Thyroid gland (tissue), 4 donors: ENCODE data around the gene PLAAT2. TPM values are rescaled to one million over a fixed set of nuclear protein-coding genes. Genes with fewer than 3 reads are reported as not detected.

Source experiments
- DNase-seq, 2 donors: peaks; one replicate each; pipeline ENCODE4 v3.0.0-alpha.2; 2019
- H3K27ac ChIP-seq, 3 donors: fragments of 200-600 bp; sonication (generic); 1 replicate in 2 of 3; 2 replicates in 1 of 3; pipeline ENCODE4 v1.5.1; 2016 to 2019; ENCODE audit warnings: mild to moderate bottlenecking in 1 of 3, moderate library complexity in 1 of 3
- H3K27me3 ChIP-seq: fragments of 200-600 bp; sonication (generic); one replicate; pipeline ENCODE4 v1.5.1; 2019
- H3K36me3 ChIP-seq, 2 donors: fragments of 200-600 bp; sonication (generic); one replicate each; pipeline ENCODE4 v1.5.1; 2016 to 2019
- H3K4me1 ChIP-seq, 2 donors: fragments of 200-600 bp; sonication (generic); one replicate each; pipeline ENCODE4 v1.5.1; 2017 to 2019
- H3K4me3 ChIP-seq, 3 donors: fragments of 200-600 bp; sonication (generic); replicated peaks in 1 of 3; 1 replicate in 2 of 3; 2 replicates in 1 of 3; pipeline ENCODE4 v1.5.1; 2016; ENCODE audit warnings: mild to moderate bottlenecking in 1 of 3
- H3K9me3 ChIP-seq: fragments of 200-600 bp; sonication (generic); one replicate; pipeline ENCODE4 v1.5.1; 2017
- POLR2A ChIP-seq, 2 donors: fragments of 450-650 bp; IDR thresholded peaks; one replicate each; pipeline ENCODE4 v1.6.1; 2017; ENCODE audit warnings: antibody characterized with exemption in 2 of 2, mild to moderate bottlenecking in 2 of 2, moderate library complexity in 1 of 2
- WGBS, 2 donors: methylation state at CpG; one replicate each; pipeline ENCODE4 v1.1.5; 2017; 5-methylcytosine and 5-hydroxymethylcytosine counted together
- intact Hi-C: fragments of 100-400 bp; cut with DNase I; formaldehyde crosslinking; loops from one replicate; pipeline ENCODE4 v1.15.1; 2023
- total RNA-seq, 4 donors: library from RNA; depleted of rRNA; stranded (reverse); fragments of >200 nt; gene quantifications; one replicate each; pipeline ENCODE4 v1.2.3, GENCODE V29; 2016
- TF ChIP-seq, protein P1 (sequence below), 6 experiments: fragments of 200-600 bp in 3 of 6; fragments of 450-650 bp in 3 of 6; sonication (generic) in 3 of 6; IDR thresholded peaks; one replicate each; pipeline ENCODE4 v1.5.1; 2016 to 2019; ENCODE audit warnings: antibody characterized with exemption in 6 of 6, mild to moderate bottlenecking in 2 of 6, inconsistent platforms in 1 of 6, moderate library complexity in 1 of 6

Gene PLAAT2
- total RNA-seq, 4 donors from 2014 or later, result 1.4 TPM; not detected in 3

DNA sequence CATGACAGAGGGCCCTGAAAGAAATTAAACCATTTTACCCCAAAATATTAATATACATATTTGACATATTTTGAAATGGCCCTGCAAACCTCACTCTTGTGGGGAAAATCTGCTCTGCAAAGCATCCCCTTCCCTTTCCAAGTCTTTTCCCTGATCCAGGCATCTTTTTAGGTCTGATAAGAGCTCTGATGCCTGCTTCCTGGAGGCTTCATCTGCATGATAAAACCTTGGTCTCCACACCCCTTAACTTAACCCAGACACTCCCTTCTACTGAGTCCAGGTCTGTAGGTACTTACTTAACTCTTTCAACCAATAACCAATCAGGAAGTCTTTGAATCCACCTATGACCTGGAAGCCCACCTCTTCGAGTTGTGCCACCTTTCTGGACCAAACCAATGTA is 59.1 kb downstream of the PLAAT2 start:
- no peaks in the 10 kb centered on the region for H3K27me3 ChIP-seq
- 87 to 92% methylated on average over 1 of the region's 1 CpG for WGBS, 2 donors
- no peaks in the 10 kb centered on the region for H3K9me3 ChIP-seq
- DNase-seq, result no peak
- peaks cover 0 to 7% of the 10 kb centered on the region in 2 donors for H3K4me1 ChIP-seq
- H3K27ac ChIP-seq, result no peak overlapping the region
- H3K36me3 ChIP-seq, result no peaks in the 10 kb centered on the region
- H3K4me3 ChIP-seq, result no peak overlapping the region
- no peak for TF ChIP-seq POLR2A (IDR thresholded peaks at IDR 0.05)
- TF ChIP-seq, protein P1, sequence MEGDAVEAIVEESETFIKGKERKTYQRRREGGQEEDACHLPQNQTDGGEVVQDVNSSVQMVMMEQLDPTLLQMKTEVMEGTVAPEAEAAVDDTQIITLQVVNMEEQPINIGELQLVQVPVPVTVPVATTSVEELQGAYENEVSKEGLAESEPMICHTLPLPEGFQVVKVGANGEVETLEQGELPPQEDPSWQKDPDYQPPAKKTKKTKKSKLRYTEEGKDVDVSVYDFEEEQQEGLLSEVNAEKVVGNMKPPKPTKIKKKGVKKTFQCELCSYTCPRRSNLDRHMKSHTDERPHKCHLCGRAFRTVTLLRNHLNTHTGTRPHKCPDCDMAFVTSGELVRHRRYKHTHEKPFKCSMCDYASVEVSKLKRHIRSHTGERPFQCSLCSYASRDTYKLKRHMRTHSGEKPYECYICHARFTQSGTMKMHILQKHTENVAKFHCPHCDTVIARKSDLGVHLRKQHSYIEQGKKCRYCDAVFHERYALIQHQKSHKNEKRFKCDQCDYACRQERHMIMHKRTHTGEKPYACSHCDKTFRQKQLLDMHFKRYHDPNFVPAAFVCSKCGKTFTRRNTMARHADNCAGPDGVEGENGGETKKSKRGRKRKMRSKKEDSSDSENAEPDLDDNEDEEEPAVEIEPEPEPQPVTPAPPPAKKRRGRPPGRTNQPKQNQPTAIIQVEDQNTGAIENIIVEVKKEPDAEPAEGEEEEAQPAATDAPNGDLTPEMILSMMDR (IDR thresholded peaks at IDR 0.05), result no peak
- intact Hi-C loops, result no loop called here

DNA sequence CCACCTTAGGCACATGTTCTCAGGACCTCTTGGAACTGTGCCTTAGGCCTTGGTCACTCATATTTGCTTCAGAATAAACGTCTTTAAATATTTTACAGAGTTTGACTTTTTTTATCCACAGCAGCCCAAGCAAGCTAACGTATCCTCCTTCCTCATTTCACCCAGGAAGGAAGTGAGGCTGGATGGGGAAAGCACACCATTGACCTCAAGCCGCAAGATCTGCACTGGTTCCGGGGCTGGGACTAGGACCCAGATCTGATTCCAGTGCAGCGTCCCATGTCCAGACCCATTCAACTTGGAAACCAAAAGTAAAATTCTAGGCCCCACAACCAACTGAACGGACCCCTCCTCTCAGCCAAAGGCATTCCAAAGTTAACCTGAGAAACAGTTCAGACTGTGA is 59.7 kb downstream of the PLAAT2 start:
- peaks cover 0 to 7% of the 10 kb centered on the region in 2 donors for H3K4me1 ChIP-seq
- 79 to 84% methylated on average over 6 of the region's 6 CpGs for WGBS, 2 donors
- TF ChIP-seq, protein P1 (IDR thresholded peaks at IDR 0.05), result no peak
- no peak for TF ChIP-seq POLR2A (IDR thresholded peaks at IDR 0.05)
- H3K27me3 ChIP-seq, result no peaks in the 10 kb centered on the region
- H3K4me3 ChIP-seq, result no peak overlapping the region
- DNase-seq, result no peak
- intact Hi-C loops, result no loop called here
- no peak overlapping the region for H3K27ac ChIP-seq
- H3K9me3 ChIP-seq, result no peaks in the 10 kb centered on the region
- no peaks in the 10 kb centered on the region for H3K36me3 ChIP-seq

Other genes starting within 250 kb of the PLAAT2 start
- not detected for gene SLC22A9, start 193.6 kb downstream of the PLAAT2 start, total RNA-seq
- 1 to 10 TPM in 1 of 4 donors, under 1 TPM in 3; 0.34 to 1.1 (median 0.59) TPM for gene PLAAT5, start 72.2 kb downstream of the PLAAT2 start, total RNA-seq
- gene LGALS12, start 57.3 kb downstream of the PLAAT2 start, total RNA-seq, result under 1 TPM in 1 of 4 donors, not detected in 3; 0.94 TPM
- gene PLAAT4, start 26.6 kb downstream of the PLAAT2 start, total RNA-seq, result 10 to 100 TPM; 23.5 to 53.6 (median 39.8) TPM
- 10 to 100 TPM; 42.8 to 96.0 (median 74.6) TPM for gene PLAAT3, start 51.1 kb upstream of the PLAAT2 start, total RNA-seq
- gene ATL3, start 108.0 kb upstream of the PLAAT2 start, total RNA-seq, result 100 to 1,000 TPM in 2 of 4 donors, 10 to 100 TPM in 2; 78.7 to 106 (median 98.4) TPM
- 100 to 1,000 TPM; 155 to 232 (median 209) TPM for gene RTN3, start 118.1 kb upstream of the PLAAT2 start, total RNA-seq
- 10 to 100 TPM; 14.7 to 29.7 (median 18.6) TPM for gene ZFTA, start 205.4 kb upstream of the PLAAT2 start, total RNA-seq